IMR-90 (cell line): ENCODE results near the gene NFASC. TPM values are rescaled to one million over a fixed set of nuclear protein-coding genes. Genes with fewer than 3 reads are reported as not detected.

Experiments used
- ATAC-seq: fragments of 200-7000 bp; cut with Tn5 transposase; 2 replicates; pipeline ENCODE4 v1.9.1; 2020; ENCODE audit warnings: low read depth, mild to moderate bottlenecking, moderate library complexity
- BruUV-seq: library from RNA; stranded (reverse); fragments of 400-500 nt; replicated peaks from 2 replicates; lab custom pipeline; 2021; lab: Mats Ljungman, UMichigan
- CTCF ChIA-PET: fragments of 300-600 bp; formaldehyde crosslinking; extraction: SDS; loops from one replicate; lab custom pipeline; 2021; ENCODE audit warnings: antibody characterized with exemption; lab: Yijun Ruan, JAX
- POLR2A ChIA-PET: fragments of 300-600 bp; sonication (Branson Sonifier 250); formaldehyde crosslinking; loops from one replicate; lab custom pipeline; 2022; ENCODE audit warnings: antibody characterized with exemption; ENCODE audit not compliant: unreplicated experiment; lab: Charles Lee
- DNase-seq: peaks from one replicate; pipeline ENCODE4 v3.0.0; 2013
- H2AFZ ChIP-seq: replicated peaks from 2 replicates; pipeline ENCODE3; 2013; ENCODE audit warnings: low read length, mild to moderate bottlenecking; ENCODE audit not compliant: poor library complexity
- H2AK5ac ChIP-seq: 2 replicates; pipeline ENCODE4 v1.6.1; 2013; ENCODE audit warnings: low read depth, low read length, inconsistent platforms
- H2AK9ac ChIP-seq: replicated peaks from 2 replicates; pipeline ENCODE3; 2013; ENCODE audit warnings: mild to moderate bottlenecking, low read depth, low read length, moderate library complexity; ENCODE audit not compliant: poor library complexity
- H2BK120ac ChIP-seq: 2 replicates; pipeline ENCODE4 v1.6.1; 2013; ENCODE audit warnings: low read depth, low read length, inconsistent platforms
- H2BK15ac ChIP-seq: 3 replicates; pipeline ENCODE4 v1.6.1; 2013; ENCODE audit warnings: low read depth, low read length, inconsistent platforms
- H2BK20ac ChIP-seq: 2 replicates; pipeline ENCODE4 v1.6.1; 2013; ENCODE audit warnings: low read depth, mild to moderate bottlenecking, inconsistent platforms, low read length, moderate library complexity
- H2BK5ac ChIP-seq: 2 replicates; pipeline ENCODE4 v1.6.1; 2013; ENCODE audit warnings: mild to moderate bottlenecking, low read depth, low read length, inconsistent platforms; ENCODE audit not compliant: poor library complexity, severe bottlenecking
- H3K14ac ChIP-seq: replicated peaks from 2 replicates; pipeline ENCODE4 v1.6.1; 2013; ENCODE audit warnings: low read depth, low read length, inconsistent platforms
- H3K18ac ChIP-seq: 2 replicates; pipeline ENCODE4 v1.6.1; 2013; ENCODE audit warnings: low read depth, low read length, control low read depth
- H3K23ac ChIP-seq: 2 replicates; pipeline ENCODE4 v1.6.1; 2013; ENCODE audit warnings: low read depth, low read length, inconsistent platforms
- H3K27ac ChIP-seq: 2 replicates; pipeline ENCODE4 v1.5.1; 2013; ENCODE audit warnings: mild to moderate bottlenecking, control low read depth, low read length; ENCODE audit not compliant: insufficient read depth
- H3K27me3 ChIP-seq: 2 replicates; pipeline ENCODE4 v1.6.1; 2013; ENCODE audit warnings: low read length; ENCODE audit not compliant: control insufficient read depth, insufficient read depth
- H3K36me3 ChIP-seq: 2 replicates; pipeline ENCODE4 v1.6.1; 2013; ENCODE audit warnings: low read length, mixed read lengths; ENCODE audit not compliant: control insufficient read depth, insufficient read depth
- H3K4ac ChIP-seq: 2 replicates; pipeline ENCODE4 v1.6.1; 2013; ENCODE audit warnings: low read depth, low read length, inconsistent platforms
- H3K4me1 ChIP-seq: 2 replicates; pipeline ENCODE4 v1.6.1; 2013; ENCODE audit warnings: low read length, mixed read lengths; ENCODE audit not compliant: control insufficient read depth, insufficient read depth
- H3K4me2 ChIP-seq: 2 replicates; pipeline ENCODE4 v1.6.1; 2013; ENCODE audit warnings: low read depth, mild to moderate bottlenecking, control low read depth, low read length, moderate library complexity
- H3K4me3 ChIP-seq: 2 replicates; pipeline ENCODE4 v1.5.1; 2013; ENCODE audit warnings: low read depth, mild to moderate bottlenecking, control low read depth, low read length, moderate library complexity; ENCODE audit not compliant: insufficient read depth
- H3K56ac ChIP-seq: 2 replicates; pipeline ENCODE4 v1.6.1; 2013; ENCODE audit warnings: low read length, inconsistent platforms; ENCODE audit not compliant: insufficient read depth; ENCODE audit errors: extremely low read depth
- H3K79me1 ChIP-seq, 2 experiments: 2 replicates each; pipeline ENCODE4 v1.6.1; 2013; ENCODE audit warnings: low read length in 2 of 2, inconsistent platforms in 1 of 2, low read depth in 1 of 2
- H3K9ac ChIP-seq: 2 replicates; pipeline ENCODE4 v1.6.1; 2013; ENCODE audit warnings: low read depth, low read length, control low read depth
- H3K9me1 ChIP-seq: 2 replicates; pipeline ENCODE4 v1.6.1; 2013; ENCODE audit warnings: low read length, inconsistent platforms; ENCODE audit not compliant: insufficient read depth
- H3K9me3 ChIP-seq: 2 replicates; pipeline ENCODE4 v1.6.1; 2013; ENCODE audit warnings: low read length; ENCODE audit not compliant: control insufficient read depth, insufficient read depth
- H4K20me1 ChIP-seq: 2 replicates; pipeline ENCODE4 v1.6.1; 2013; ENCODE audit warnings: low read length, inconsistent platforms; ENCODE audit not compliant: insufficient read depth
- H4K5ac ChIP-seq: 2 replicates; pipeline ENCODE4 v1.6.1; 2013; ENCODE audit warnings: mild to moderate bottlenecking, low read depth, low read length, control low read depth
- H4K8ac ChIP-seq, 2 experiments: 2 replicates each; pipeline ENCODE4 v1.6.1; 2013; ENCODE audit warnings: low read depth in 2 of 2, low read length in 2 of 2, control low read depth in 1 of 2, inconsistent platforms in 1 of 2
- H4K91ac ChIP-seq: 2 replicates; pipeline ENCODE4 v1.6.1; 2013; ENCODE audit warnings: low read depth, low read length, inconsistent platforms; ENCODE audit not compliant: insufficient read depth
- BHLHE40 ChIP-seq: fragments of 150-350 bp; IDR thresholded peaks from 2 replicates; pipeline ENCODE4 v1.6.1; 2016; ENCODE audit warnings: mild to moderate bottlenecking, low read depth, low read length
- CEBPB ChIP-seq: IDR thresholded peaks from 2 replicates; pipeline ENCODE4 v1.6.1; 2012; ENCODE audit warnings: low read depth, low read length, improper control_type of control experiment
- CHD1 ChIP-seq: IDR thresholded peaks from 2 replicates; pipeline ENCODE4 v1.6.1; 2012; ENCODE audit warnings: low read depth, low read length, improper control_type of control experiment
- FOS ChIP-seq: fragments of 150-350 bp; IDR thresholded peaks from 2 replicates; pipeline ENCODE4 v1.6.1; 2016; ENCODE audit warnings: low read depth, low read length
- MAFK ChIP-seq: IDR thresholded peaks from 2 replicates; pipeline ENCODE4 v1.6.1; 2012; ENCODE audit warnings: low read depth, low read length, improper control_type of control experiment
- MAZ ChIP-seq: IDR thresholded peaks from 2 replicates; pipeline ENCODE4 v1.6.1; 2012; ENCODE audit warnings: low read depth, mild to moderate bottlenecking, low read length, improper control_type of control experiment, moderate library complexity, borderline replicate concordance
- MXI1 ChIP-seq: IDR thresholded peaks from 2 replicates; pipeline ENCODE4 v1.6.1; 2012; ENCODE audit warnings: low read depth, mild to moderate bottlenecking, low read length, moderate library complexity, borderline replicate concordance
- NFE2L2 ChIP-seq: fragments of 150-350 bp; IDR thresholded peaks from 2 replicates; pipeline ENCODE4 v1.6.1; 2016; ENCODE audit warnings: low read depth, mild to moderate bottlenecking, low read length
- POLR2A ChIP-seq: IDR thresholded peaks from 2 replicates; pipeline ENCODE4 v1.6.1; 2012; ENCODE audit warnings: mild to moderate bottlenecking, low read depth, low read length
- RAD21 ChIP-seq: IDR thresholded peaks from 2 replicates; pipeline ENCODE4 v1.6.1; 2012; ENCODE audit warnings: low read length, improper control_type of control experiment
- RCOR1 ChIP-seq: IDR thresholded peaks from 2 replicates; pipeline ENCODE4 v1.6.1; 2012; ENCODE audit warnings: mild to moderate bottlenecking, low read length, improper control_type of control experiment; ENCODE audit not compliant: insufficient replicate concordance
- RFX5 ChIP-seq: IDR thresholded peaks from 2 replicates; pipeline ENCODE4 v1.8.0; 2012; ENCODE audit warnings: low read depth, mild to moderate bottlenecking, low read length, moderate library complexity
- SMC3 ChIP-seq: fragments of 150-350 bp; IDR thresholded peaks from 2 replicates; pipeline ENCODE4 v1.6.1; 2016; ENCODE audit warnings: low read depth, mild to moderate bottlenecking, antibody characterized with exemption, low read length, moderate library complexity
- WGBS, 2 experiments: methylation state at CpG; one replicate each; pipeline versions ENCODE4 v1.1.5 to v1.1.7; 2013; ENCODE audit warnings: missing lambda C conversion rate in 2 of 2; ENCODE audit not compliant: insufficient read length in 1 of 2; ENCODE audit errors: extremely low coverage in 2 of 2; 5-methylcytosine and 5-hydroxymethylcytosine counted together
- dilution Hi-C: fragments of 300-500 bp; cut with HindIII; formaldehyde crosslinking; loops from one replicate; pipeline ENCODE4 v1.14.3; 2018; ENCODE audit warnings: low sequenced_read_pairs; ENCODE audit not compliant: unreplicated experiment
- in situ Hi-C: fragments of 300-500 bp; cut with MboI; formaldehyde crosslinking; loops from 3 replicates; pipeline ENCODE4 v1.14.3; 2019; ENCODE audit warnings: low sequenced_read_pairs, inconsistent platforms, mixed read lengths
- intact Hi-C: fragments of 100-400 bp; cut with micrococcal nuclease; formaldehyde crosslinking; loops from 2 replicates; pipeline ENCODE4 v1.10.0; 2022
- polyA plus RNA-seq, 3 experiments: library from polyadenylated mRNA; depleted of rRNA; stranded (reverse); fragments of >200 nt; gene quantifications; 2 replicates each; pipeline ENCODE4 v1.2.3, GENCODE V29; 2012; ENCODE audit warnings: low replicate concordance in 1 of 3
- total RNA-seq: library from RNA; depleted of rRNA; stranded (reverse); fragments of >200 nt; gene quantifications from 2 replicates; pipeline ENCODE4 v1.2.3, GENCODE V29; 2012
- TF ChIP-seq, protein P1 (sequence below): conservative IDR thresholded peaks from 2 replicates; pipeline ENCODE4 v1.5.1; 2012; ENCODE audit warnings: mild to moderate bottlenecking, low read depth, low read length, improper control_type of control experiment
- TF ChIP-seq, protein P2 (sequence below): fragments of 150-350 bp; IDR thresholded peaks from 2 replicates; pipeline ENCODE4 v1.6.1; 2017; ENCODE audit warnings: mild to moderate bottlenecking, antibody characterized with exemption, low read length, low read depth

Gene NFASC
- total and polyA plus RNA-seq, 2 of the 4 experiments (the other 2 are of a cell fraction): 0.18 to 0.79 TPM

DNA sequence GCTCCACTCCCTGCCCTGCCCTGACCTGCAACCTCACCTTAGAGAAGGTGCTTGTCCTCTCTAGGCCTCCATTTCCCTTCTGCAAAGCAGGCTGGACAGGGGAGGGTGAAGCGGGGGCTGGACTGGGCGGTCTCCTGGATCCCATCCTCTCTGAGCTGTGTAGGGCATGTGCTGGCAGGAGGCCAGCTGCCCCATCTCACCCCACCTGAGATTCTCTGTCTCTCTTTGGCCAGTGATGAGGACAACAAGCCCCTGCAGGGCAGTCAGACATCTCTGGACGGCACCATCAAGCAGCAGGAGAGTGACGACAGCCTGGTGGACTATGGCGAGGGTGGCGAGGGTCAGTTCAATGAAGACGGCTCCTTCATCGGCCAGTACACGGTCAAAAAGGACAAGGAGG lies 145.4 kb downstream of the NFASC start:
- Histone ChIP-seq H3K79me1 (no peaks in the 10 kb centered on the region), H3K9me1 (no peaks in the 10 kb centered on the region), H3K18ac (no peak overlapping the region), H2BK20ac (no peak overlapping the region), H2BK15ac (no peak overlapping the region), H4K91ac (no peak overlapping the region), H3K14ac (no peak overlapping the region), H3K23ac (no peak overlapping the region), H3K4me2 (no peak overlapping the region), H3K27me3 (peaks cover 57% of the 10 kb centered on the region), H4K5ac (no peak overlapping the region), H3K4ac (no peak overlapping the region), H3K36me3 (no peaks in the 10 kb centered on the region), H2AK5ac (no peak overlapping the region), H3K9ac (no peak overlapping the region), H4K20me1 (no peaks in the 10 kb centered on the region), H2BK120ac (no peak overlapping the region), H4K8ac (no peak overlapping the region), H2AFZ (no peak overlapping the region), H3K4me3 (no peak overlapping the region), H3K27ac (no peak overlapping the region), H2BK5ac (no peak overlapping the region), H3K4me1 (no peaks in the 10 kb centered on the region), H3K9me3 (no peaks in the 10 kb centered on the region), H2AK9ac (no peak overlapping the region), H3K56ac (no peak overlapping the region)
- WGBS, 2 experiments: 68% methylated on average over 6 of the region's 9 CpGs; no CpG with 5 or more reads in 1 of the 2 experiments
- DNase-seq (no peak), ATAC-seq (no peak)
- intact Hi-C loops: no loop called here
- TF ChIP-seq RAD21: no peak
- no peak for TF ChIP-seq MAFK
- TF ChIP-seq BHLHE40: no peak
- TF ChIP-seq POLR2A: no peak
- TF ChIP-seq SMC3: no peak
- TF ChIP-seq MAZ: no peak
- TF ChIP-seq CHD1: no peak
- no peak for TF ChIP-seq FOS
- TF ChIP-seq, protein P1, sequence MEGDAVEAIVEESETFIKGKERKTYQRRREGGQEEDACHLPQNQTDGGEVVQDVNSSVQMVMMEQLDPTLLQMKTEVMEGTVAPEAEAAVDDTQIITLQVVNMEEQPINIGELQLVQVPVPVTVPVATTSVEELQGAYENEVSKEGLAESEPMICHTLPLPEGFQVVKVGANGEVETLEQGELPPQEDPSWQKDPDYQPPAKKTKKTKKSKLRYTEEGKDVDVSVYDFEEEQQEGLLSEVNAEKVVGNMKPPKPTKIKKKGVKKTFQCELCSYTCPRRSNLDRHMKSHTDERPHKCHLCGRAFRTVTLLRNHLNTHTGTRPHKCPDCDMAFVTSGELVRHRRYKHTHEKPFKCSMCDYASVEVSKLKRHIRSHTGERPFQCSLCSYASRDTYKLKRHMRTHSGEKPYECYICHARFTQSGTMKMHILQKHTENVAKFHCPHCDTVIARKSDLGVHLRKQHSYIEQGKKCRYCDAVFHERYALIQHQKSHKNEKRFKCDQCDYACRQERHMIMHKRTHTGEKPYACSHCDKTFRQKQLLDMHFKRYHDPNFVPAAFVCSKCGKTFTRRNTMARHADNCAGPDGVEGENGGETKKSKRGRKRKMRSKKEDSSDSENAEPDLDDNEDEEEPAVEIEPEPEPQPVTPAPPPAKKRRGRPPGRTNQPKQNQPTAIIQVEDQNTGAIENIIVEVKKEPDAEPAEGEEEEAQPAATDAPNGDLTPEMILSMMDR: no peak
- TF ChIP-seq MXI1: no peak
- no peak for TF ChIP-seq NFE2L2
- TF ChIP-seq CEBPB: no peak
- TF ChIP-seq RFX5: no peak
- no peak for TF ChIP-seq RCOR1
- TF ChIP-seq, protein P2, sequence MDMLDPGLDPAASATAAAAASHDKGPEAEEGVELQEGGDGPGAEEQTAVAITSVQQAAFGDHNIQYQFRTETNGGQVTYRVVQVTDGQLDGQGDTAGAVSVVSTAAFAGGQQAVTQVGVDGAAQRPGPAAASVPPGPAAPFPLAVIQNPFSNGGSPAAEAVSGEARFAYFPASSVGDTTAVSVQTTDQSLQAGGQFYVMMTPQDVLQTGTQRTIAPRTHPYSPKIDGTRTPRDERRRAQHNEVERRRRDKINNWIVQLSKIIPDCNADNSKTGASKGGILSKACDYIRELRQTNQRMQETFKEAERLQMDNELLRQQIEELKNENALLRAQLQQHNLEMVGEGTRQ: no peak
- POLR2A ChIA-PET: no interaction called here
- dilution Hi-C loops: no loop called here
- no TSS peak for BruUV-seq
- CTCF ChIA-PET: no interaction called here
- in situ Hi-C loops: no loop called here
